DMS53 (cell line): ENCODE measurements around the gene ADAM17.
"Not testable (repeated sequence)": the region's sequence is repeated elsewhere in the genome, so short reads cannot be mapped to it uniquely, and the experiment has no call there.

Source experiments
- DNase-seq: peaks from one replicate; lab custom pipeline; 2025; lab: John Stamatoyannopoulos, UW

The ADAM17 gene

GRCh38 chr2:9519250-9519649 is 36.4 kb downstream of the ADAM17 start:
- no peak for DNase-seq

GRCh38 chr2:9518780-9519179 is 36.9 kb downstream of the ADAM17 start:
- no peak for DNase-seq

GRCh38 chr2:9518163-9518562 is 37.5 kb downstream of the ADAM17 start:
- no peak for DNase-seq

GRCh38 chr2:9517118-9517782 is 38.4 kb downstream of the ADAM17 start:
- no peak for DNase-seq

GRCh38 chr2:9513946-9514345 is 41.7 kb downstream of the ADAM17 start:
- not testable (repeated sequence) for DNase-seq

GRCh38 chr2:9508931-9509330 is 46.7 kb downstream of the ADAM17 start:
- no peak for DNase-seq

GRCh38 chr2:9498210-9498609 is 57.4 kb downstream of the ADAM17 start:
- no peak for DNase-seq

GRCh38 chr2:9497017-9497416 is 58.6 kb downstream of the ADAM17 start:
- peak; percentile 92 for DNase-seq

GRCh38 chr2:9494081-9494480 is 61.5 kb downstream of the ADAM17 start:
- no peak for DNase-seq

GRCh38 chr2:9493478-9493877 is 62.2 kb downstream of the ADAM17 start:
- no peak for DNase-seq

GRCh38 chr2:9492927-9493326 is 62.7 kb downstream of the ADAM17 start:
- DNase-seq: no peak

GRCh38 chr2:9490789-9491188 is 64.8 kb downstream of the ADAM17 start:
- no peak for DNase-seq

- no peak for DNase-seq
Measured at GRCh38 chr2:9488583-9489547, 66.8 kb downstream of the ADAM17 start.

- DNase-seq: peak; percentile 5
Measured at GRCh38 chr2:9484533-9484932, 71.1 kb downstream of the ADAM17 start.

- no peak for DNase-seq
Measured at GRCh38 chr2:9483107-9483506, 72.5 kb downstream of the ADAM17 start.

GRCh38 chr2:9480157-9480556 is 75.5 kb downstream of the ADAM17 start:
- no peak for DNase-seq

- no peak for DNase-seq
Measured at GRCh38 chr2:9478526-9478925, 77.1 kb downstream of the ADAM17 start.

GRCh38 chr2:9477914-9478313 is 77.7 kb downstream of the ADAM17 start:
- DNase-seq: no peak

- peak; percentile 72 for DNase-seq
Measured at GRCh38 chr2:9474361-9475057, 81.1 kb downstream of the ADAM17 start, which contains the start of gene IAH1. TSS of gene IAH1 (plus strand) at chr2:9474551. CDS start at chr2:9474567, 16 bp downstream.

- peak; percentile 84 for DNase-seq
Measured at GRCh38 chr2:9473985-9474360, 81.7 kb downstream of the ADAM17 start.

- DNase-seq: peak; percentile 81
Measured at GRCh38 chr2:9473308-9473984, 82.2 kb downstream of the ADAM17 start.

- DNase-seq: no peak
Measured at GRCh38 chr2:9472511-9472910, 83.1 kb downstream of the ADAM17 start.
